HG02884 (cell line): ENCODE data around the gene GREB1.
"Not testable (repeated sequence)": the region's sequence is repeated elsewhere in the genome, so short reads cannot be mapped to it uniquely, and the experiment has no call there.

Source experiments
- ATAC-seq: cut with Tn5 transposase; IDR thresholded peaks from one replicate; pipeline ENCODE4 v1.9.1; 2021; ENCODE audit warnings: mild to moderate bottlenecking, moderate library complexity; ENCODE audit not compliant: unreplicated experiment

GREB1 gene

GRCh38 chr2:11657646-11658045 is 123.8 kb downstream of the GREB1 start:
- ATAC-seq: no peak

GRCh38 chr2:11658208-11659114 is 124.6 kb downstream of the GREB1 start:
- ATAC-seq: no peak

- ATAC-seq: no peak
These were observed 125.2 kb downstream of the GREB1 start for GRCh38 chr2:11659115-11659475.

GRCh38 chr2:11659851-11660250 is 126.0 kb downstream of the GREB1 start:
- ATAC-seq: no peak

GRCh38 chr2:11660396-11660795 is 126.6 kb downstream of the GREB1 start:
- not testable (repeated sequence) for ATAC-seq

- no peak for ATAC-seq
These were observed 128.1 kb downstream of the GREB1 start for GRCh38 chr2:11661891-11662435.

- ATAC-seq: no peak
These were observed 129.0 kb downstream of the GREB1 start for GRCh38 chr2:11662882-11663281.

GRCh38 chr2:11663427-11663826 is 129.6 kb downstream of the GREB1 start:
- ATAC-seq: no peak

GRCh38 chr2:11665028-11665427 is 131.2 kb downstream of the GREB1 start:
- ATAC-seq: no peak

- ATAC-seq: no peak
These were observed 131.9 kb downstream of the GREB1 start for GRCh38 chr2:11665510-11666362.

GRCh38 chr2:11667194-11667593 is 133.3 kb downstream of the GREB1 start:
- no peak for ATAC-seq

GRCh38 chr2:11667866-11668637 is 134.2 kb downstream of the GREB1 start:
- ATAC-seq: no peak

GRCh38 chr2:11669454-11670291 is 135.8 kb downstream of the GREB1 start, which contains the start of gene NTSR2:
TSS of gene NTSR2 (minus strand) at chr2:11670195. CDS start at chr2:11670129, 66 bp downstream.
- ATAC-seq: no peak

- ATAC-seq: no peak
These were observed 138.6 kb downstream of the GREB1 start for GRCh38 chr2:11672407-11672806.

- ATAC-seq: no peak
These were observed 141.1 kb downstream of the GREB1 start for GRCh38 chr2:11674983-11675382.

- no peak for ATAC-seq
These were observed 141.7 kb downstream of the GREB1 start for GRCh38 chr2:11675423-11676112.

- ATAC-seq: no peak
These were observed 142.8 kb downstream of the GREB1 start for GRCh38 chr2:11676640-11677039.

GRCh38 chr2:11677136-11678055 is 143.6 kb downstream of the GREB1 start:
- ATAC-seq: no peak
